Fibroblast of pulmonary artery (primary cell): Measurements from ENCODE around the gene PIK3CB.
"Not testable (repeated sequence)": the region's sequence is repeated elsewhere in the genome, so short reads cannot be mapped to it uniquely, and the experiment has no call there.

Experiments used
- DNase-seq: peaks from one replicate; pipeline ENCODE4 v3.0.0-alpha.2; 2010; ENCODE audit warnings: low read depth
- H3K4me3 ChIP-seq: replicated peaks from 2 replicates; pipeline ENCODE4 v1.5.1; 2011; ENCODE audit warnings: low read depth, mild to moderate bottlenecking, control low read depth, low read length, moderate library complexity
- CTCF ChIP-seq: IDR thresholded peaks from 2 replicates; pipeline ENCODE4 v1.5.1; 2011; ENCODE audit warnings: mild to moderate bottlenecking, control low read depth, low read length, inconsistent platforms; ENCODE audit errors: missing control alignments

The PIK3CB gene

GRCh38 chr3:138740072-138740471 is 94.7 kb downstream of the PIK3CB start:
- no peak for TF ChIP-seq CTCF
- no peak for DNase-seq
- H3K4me3 ChIP-seq = no peak overlapping the region

GRCh38 chr3:138732456-138732855 is 102.3 kb downstream of the PIK3CB start:
- no peak overlapping the region for H3K4me3 ChIP-seq
- no peak for DNase-seq
- TF ChIP-seq CTCF = no peak

GRCh38 chr3:138726946-138727730 is 107.6 kb downstream of the PIK3CB start:
- TF ChIP-seq CTCF = no peak
- H3K4me3 ChIP-seq = no peak overlapping the region
- peak; percentile 42 for DNase-seq

GRCh38 chr3:138726042-138726441 is 108.7 kb downstream of the PIK3CB start:
- DNase-seq = peak; percentile 26
- not testable (repeated sequence) for H3K4me3 ChIP-seq

- TF ChIP-seq CTCF = no peak
- DNase-seq = peak; percentile 20
- no peak overlapping the region for H3K4me3 ChIP-seq
Measured at GRCh38 chr3:138725116-138725515, 109.6 kb downstream of the PIK3CB start.

- no peak for TF ChIP-seq CTCF
- H3K4me3 ChIP-seq = no peak overlapping the region
- no peak for DNase-seq
Measured at GRCh38 chr3:138724443-138724842, 110.3 kb downstream of the PIK3CB start.

GRCh38 chr3:138718849-138719248 is 115.9 kb downstream of the PIK3CB start:
- no peak overlapping the region for H3K4me3 ChIP-seq
- TF ChIP-seq CTCF = no peak
- no peak for DNase-seq
